Neural progenitor cell (in vitro differentiated cells): ENCODE measurements around the gene UGT1A10. TPM values are rescaled to one million over a fixed set of nuclear protein-coding genes. Genes with fewer than 3 reads are reported as not detected.
"Not testable (repeated sequence)": the region's sequence is repeated elsewhere in the genome, so short reads cannot be mapped to it uniquely, and the experiment has no call there.

Experiments used
- DNase-seq: peaks from one replicate; pipeline ENCODE4 v3.0.0-alpha.2; 2016; ENCODE audit warnings: low spot score
- H2AFZ ChIP-seq: fragments of 200-600 bp; sonication (generic); replicated peaks from 2 replicates; pipeline ENCODE4 v1.6.1; 2016; ENCODE audit warnings: antibody characterized with exemption
- H3F3A ChIP-seq: fragments of 200-600 bp; sonication (generic); 2 replicates; pipeline ENCODE4 v1.6.1; 2016; ENCODE audit warnings: antibody characterized with exemption, low read depth
- H3K27ac ChIP-seq: fragments of 200-600 bp; sonication (generic); 2 replicates; pipeline ENCODE4 v1.5.1; 2016; ENCODE audit warnings: mild to moderate bottlenecking
- H3K27me3 ChIP-seq: fragments of 200-600 bp; sonication (generic); 2 replicates; pipeline ENCODE4 v1.6.1; 2016; ENCODE audit warnings: mild to moderate bottlenecking, moderate library complexity
- H3K36me3 ChIP-seq: fragments of 200-600 bp; sonication (generic); 2 replicates; pipeline ENCODE4 v1.5.1; 2016
- H3K4me1 ChIP-seq: fragments of 200-600 bp; sonication (generic); 2 replicates; pipeline ENCODE4 v1.6.1; 2016; ENCODE audit warnings: mixed run types
- H3K4me2 ChIP-seq: fragments of 200-600 bp; sonication (generic); 2 replicates; pipeline ENCODE4 v1.6.1; 2016
- H3K4me3 ChIP-seq: fragments of 200-600 bp; sonication (generic); 2 replicates; pipeline ENCODE4 v1.5.1; 2016
- H3K79me2 ChIP-seq: fragments of 200-600 bp; sonication (generic); 2 replicates; pipeline ENCODE4 v1.6.1; 2016; ENCODE audit warnings: low read depth
- H3K9ac ChIP-seq: fragments of 200-600 bp; sonication (generic); 2 replicates; pipeline ENCODE4 v1.6.1; 2016
- H3K9me3 ChIP-seq: fragments of 200-600 bp; sonication (generic); 2 replicates; pipeline ENCODE4 v1.5.1; 2016; ENCODE audit warnings: low read depth
- H4K20me1 ChIP-seq: fragments of 200-600 bp; sonication (generic); 2 replicates; pipeline ENCODE4 v1.6.1; 2016; ENCODE audit warnings: low read depth
- H3K27ac Mint-ChIP-seq: 3 replicates; pipeline ENCODE4 v1.8.0; 2021; ENCODE audit warnings: mixed read lengths
- H3K27me3 Mint-ChIP-seq: 2 replicates; pipeline ENCODE4 v1.8.0; 2022; ENCODE audit warnings: low read depth, mild to moderate bottlenecking, inconsistent platforms, moderate library complexity, mixed read lengths; ENCODE audit not compliant: insufficient read depth
- H3K36me3 Mint-ChIP-seq: 3 replicates; pipeline ENCODE4 v1.8.0; 2021; ENCODE audit warnings: mixed read lengths
- H3K4me1 Mint-ChIP-seq: 3 replicates; pipeline ENCODE4 v1.8.0; 2021; ENCODE audit warnings: mixed read lengths
- H3K4me3 Mint-ChIP-seq: 3 replicates; pipeline ENCODE4 v1.8.0; 2021; ENCODE audit warnings: mild to moderate bottlenecking, moderate library complexity, mixed read lengths
- H3K9me3 Mint-ChIP-seq: 3 replicates; pipeline ENCODE4 v1.8.0; 2020; ENCODE audit warnings: mixed read lengths
- EZH2 ChIP-seq: fragments of 200-600 bp; sonication (generic); IDR thresholded peaks from 2 replicates; pipeline ENCODE4 v1.6.1; 2017; ENCODE audit warnings: antibody characterized with exemption, mild to moderate bottlenecking, moderate library complexity
- EZH2phosphoT487 ChIP-seq: fragments of 200-600 bp; sonication (generic); IDR thresholded peaks from 2 replicates; pipeline ENCODE4 v1.6.1; 2017; ENCODE audit warnings: antibody characterized with exemption
- total RNA-seq: library from RNA; depleted of rRNA; stranded (reverse); fragments of >200 nt; gene quantifications from 2 replicates; pipeline ENCODE4 v1.2.3, GENCODE V29; 2015; ENCODE audit warnings: low replicate concordance
- TF ChIP-seq, protein P1 (sequence below): fragments of 200-600 bp; sonication (generic); IDR thresholded peaks from 2 replicates; pipeline ENCODE4 v1.5.1; 2017; ENCODE audit warnings: antibody characterized with exemption, mild to moderate bottlenecking

UGT1A10 gene
- total RNA-seq, 1 donor from 2014 or later: not detected

DNA sequence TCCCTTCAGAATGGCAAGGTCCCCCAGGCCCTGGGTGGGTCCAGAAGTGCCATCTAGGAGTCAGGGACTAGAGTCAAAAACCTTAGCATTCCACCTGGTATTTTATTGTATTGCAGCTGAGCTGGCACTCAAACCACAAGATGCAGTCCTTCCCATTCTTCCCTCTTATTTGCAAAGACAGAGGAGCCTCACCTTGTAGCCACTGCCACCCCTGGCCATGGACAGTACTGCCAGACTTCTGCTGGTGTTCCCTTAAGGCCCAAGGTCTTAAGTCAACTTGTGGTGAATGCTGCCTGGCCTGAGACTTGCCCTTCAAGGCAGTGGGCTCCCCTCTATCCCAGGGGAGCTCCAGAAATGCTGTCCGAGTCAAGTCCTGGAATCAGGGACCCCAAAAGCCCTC lies 6.9 kb downstream of the UGT1A10 start:
- Histone ChIP-seq H4K20me1 (no peaks in the 10 kb centered on the region), H2AFZ (no peak overlapping the region), H3K4me3 (no peak overlapping the region), H3K36me3 (no peaks in the 10 kb centered on the region), H3F3A (no peaks in the 10 kb centered on the region), H3K27ac (no peak overlapping the region), H3K27me3 (no peaks in the 10 kb centered on the region), H3K4me2 (no peak overlapping the region), H3K4me1 (no peaks in the 10 kb centered on the region), H3K9ac (no peak overlapping the region), H3K9me3 (no peaks in the 10 kb centered on the region), H3K79me2 (no peaks in the 10 kb centered on the region)
- Mint-ChIP-seq H3K4me3 (peak overlapping the region; percentile 52), H3K4me1 (no peaks in the 10 kb centered on the region), H3K27ac (no peak overlapping the region), H3K36me3 (no peaks in the 10 kb centered on the region), H3K27me3 (no peaks in the 10 kb centered on the region), H3K9me3 (peaks cover 36% of the 10 kb centered on the region)
- DNase-seq: peak; percentile 35
- TF ChIP-seq EZH2phosphoT487 (no peak), EZH2 (no peak)
- TF ChIP-seq, protein P1, sequence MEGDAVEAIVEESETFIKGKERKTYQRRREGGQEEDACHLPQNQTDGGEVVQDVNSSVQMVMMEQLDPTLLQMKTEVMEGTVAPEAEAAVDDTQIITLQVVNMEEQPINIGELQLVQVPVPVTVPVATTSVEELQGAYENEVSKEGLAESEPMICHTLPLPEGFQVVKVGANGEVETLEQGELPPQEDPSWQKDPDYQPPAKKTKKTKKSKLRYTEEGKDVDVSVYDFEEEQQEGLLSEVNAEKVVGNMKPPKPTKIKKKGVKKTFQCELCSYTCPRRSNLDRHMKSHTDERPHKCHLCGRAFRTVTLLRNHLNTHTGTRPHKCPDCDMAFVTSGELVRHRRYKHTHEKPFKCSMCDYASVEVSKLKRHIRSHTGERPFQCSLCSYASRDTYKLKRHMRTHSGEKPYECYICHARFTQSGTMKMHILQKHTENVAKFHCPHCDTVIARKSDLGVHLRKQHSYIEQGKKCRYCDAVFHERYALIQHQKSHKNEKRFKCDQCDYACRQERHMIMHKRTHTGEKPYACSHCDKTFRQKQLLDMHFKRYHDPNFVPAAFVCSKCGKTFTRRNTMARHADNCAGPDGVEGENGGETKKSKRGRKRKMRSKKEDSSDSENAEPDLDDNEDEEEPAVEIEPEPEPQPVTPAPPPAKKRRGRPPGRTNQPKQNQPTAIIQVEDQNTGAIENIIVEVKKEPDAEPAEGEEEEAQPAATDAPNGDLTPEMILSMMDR: peak; percentile 35

DNA sequence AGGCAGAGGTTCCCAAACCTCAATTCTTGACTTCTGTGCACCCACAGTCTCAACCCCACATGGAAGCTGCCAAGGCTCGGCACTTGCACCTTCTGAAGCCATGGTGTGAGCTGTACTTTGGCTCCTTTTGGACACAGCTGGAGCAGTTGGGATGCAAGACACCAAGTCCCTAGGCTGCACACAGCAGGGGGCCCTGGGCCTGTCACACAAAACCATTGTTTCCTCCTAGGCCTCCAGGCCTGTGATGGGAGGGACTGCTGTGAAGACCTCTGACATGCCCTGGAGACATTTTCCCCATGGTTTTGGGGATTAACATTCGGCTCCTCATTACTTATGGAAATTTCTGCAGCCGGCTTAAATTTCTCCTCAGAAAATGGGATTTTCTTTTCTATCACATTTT lies 9.8 kb downstream of the UGT1A10 start:
- not testable (repeated sequence) for H3K4me3 Mint-ChIP-seq, H3K79me2 ChIP-seq, H3K27me3 ChIP-seq, H3K9ac ChIP-seq, H3K36me3 Mint-ChIP-seq, H3K4me2 ChIP-seq, H3K27ac Mint-ChIP-seq, H3K36me3 ChIP-seq, H3K4me3 ChIP-seq, H3K9me3 ChIP-seq, H2AFZ ChIP-seq, H3K27ac ChIP-seq, H3K27me3 Mint-ChIP-seq, H3F3A ChIP-seq, H3K4me1 Mint-ChIP-seq, H3K4me1 ChIP-seq, H4K20me1 ChIP-seq
- DNase-seq: peak; percentile 5
- H3K9me3 Mint-ChIP-seq: peaks cover 36% of the 10 kb centered on the region

DNA sequence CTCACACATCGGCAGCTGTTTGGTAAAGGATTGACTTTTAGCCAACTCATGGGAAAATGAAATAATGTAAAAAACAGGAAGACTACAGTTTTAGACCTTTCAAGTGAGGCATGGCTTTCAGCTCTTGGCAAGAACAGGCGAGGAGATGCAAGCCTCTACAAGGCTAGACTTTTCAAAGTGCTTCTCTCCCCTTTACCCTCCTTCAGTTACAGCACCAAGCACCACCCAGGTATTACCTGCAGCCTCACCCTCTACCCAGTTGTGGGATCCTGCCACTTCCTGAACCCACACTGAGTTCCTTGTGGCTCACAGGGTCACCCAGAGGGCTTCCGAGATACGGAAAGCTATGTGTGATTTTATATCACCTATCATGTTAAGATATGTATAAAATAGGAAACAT lies 14.7 kb downstream of the UGT1A10 start:
- Histone ChIP-seq H3K36me3 (no peaks in the 10 kb centered on the region), H3K9ac (no peak overlapping the region), H3F3A (no peaks in the 10 kb centered on the region), H3K79me2 (no peaks in the 10 kb centered on the region), H3K4me2 (no peak overlapping the region), H2AFZ (no peak overlapping the region), H3K27ac (no peak overlapping the region), H4K20me1 (no peaks in the 10 kb centered on the region), H3K27me3 (no peaks in the 10 kb centered on the region), H3K9me3 (no peaks in the 10 kb centered on the region), H3K4me3 (no peak overlapping the region), H3K4me1 (no peaks in the 10 kb centered on the region)
- no peaks in the 10 kb centered on the region for H3K36me3 Mint-ChIP-seq
- no peak for DNase-seq
- TF ChIP-seq EZH2phosphoT487 (no peak), EZH2 (no peak)
- TF ChIP-seq, protein P1: no peak
- peaks cover 2% of the 10 kb centered on the region for H3K27me3 Mint-ChIP-seq
- H3K9me3 Mint-ChIP-seq: peaks cover 18% of the 10 kb centered on the region
- H3K4me1 Mint-ChIP-seq: no peaks in the 10 kb centered on the region
- no peak overlapping the region for H3K4me3 Mint-ChIP-seq
- H3K27ac Mint-ChIP-seq: no peak overlapping the region

DNA sequence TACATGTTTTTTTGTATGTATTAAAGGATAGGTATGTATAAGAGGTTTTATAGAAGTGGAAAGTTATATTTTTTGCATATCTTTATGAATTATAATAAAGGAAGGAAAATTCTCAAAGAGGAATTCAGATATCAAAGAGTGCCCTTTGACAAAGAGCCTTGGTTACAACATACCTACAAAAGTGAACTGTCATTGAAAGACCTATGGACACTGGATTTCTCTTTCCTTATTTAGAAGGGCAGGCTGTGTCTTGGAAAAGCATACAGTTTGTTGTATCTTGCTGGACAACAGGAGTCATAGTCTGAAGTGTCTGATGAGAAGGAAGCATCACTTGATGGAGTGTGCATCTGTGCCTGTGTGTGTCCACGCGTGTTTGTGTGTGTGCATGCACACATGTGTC lies 15.2 kb downstream of the UGT1A10 start:
- H3K9me3 Mint-ChIP-seq: peaks cover 16% of the 10 kb centered on the region
- H3K27me3 ChIP-seq: no peaks in the 10 kb centered on the region
- peaks cover 2% of the 10 kb centered on the region for H3K27me3 Mint-ChIP-seq
- H3K36me3 Mint-ChIP-seq: no peaks in the 10 kb centered on the region
- H3K4me3 ChIP-seq: no peak overlapping the region
- H3F3A ChIP-seq: no peaks in the 10 kb centered on the region
- H3K36me3 ChIP-seq: no peaks in the 10 kb centered on the region
- no peaks in the 10 kb centered on the region for H3K79me2 ChIP-seq
- H3K27ac ChIP-seq: no peak overlapping the region
- H2AFZ ChIP-seq: no peak overlapping the region
- no peak overlapping the region for H3K4me2 ChIP-seq
- H3K4me1 ChIP-seq: no peaks in the 10 kb centered on the region
- H3K4me3 Mint-ChIP-seq: no peak overlapping the region
- TF ChIP-seq EZH2: no peak
- no peak for TF ChIP-seq EZH2phosphoT487
- TF ChIP-seq, protein P1: no peak
- DNase-seq: no peak
- H3K27ac Mint-ChIP-seq: no peak overlapping the region
- no peaks in the 10 kb centered on the region for H3K4me1 Mint-ChIP-seq
- no peaks in the 10 kb centered on the region for H3K9me3 ChIP-seq
- no peaks in the 10 kb centered on the region for H4K20me1 ChIP-seq
- no peak overlapping the region for H3K9ac ChIP-seq
